BLaER1 treated with 17β-estradiol and CSF1 and Interleukin-3, amounts not matched to agents 10 nM and 100 nM (cell line): Measurements from ENCODE around the gene RNF144A.
"Not testable (repeated sequence)": the region's sequence is repeated elsewhere in the genome, so short reads cannot be mapped to it uniquely, and the experiment has no call there.

Experiments
- H3K27ac ChIP-seq, 11 experiments: shearing (Covaris generic); formaldehyde crosslinking; 2 replicates each; pipeline ENCODE4 v1.8.1; 2022
- H3K27me3 ChIP-seq, 11 experiments: shearing (Covaris generic); formaldehyde crosslinking; 2 replicates each; pipeline ENCODE4 v1.8.1; 2022
- H3K36me3 ChIP-seq, 11 experiments: shearing (Covaris generic); formaldehyde crosslinking; 2 replicates each; pipeline ENCODE4 v1.8.1; 2022
- H3K4me1 ChIP-seq, 10 experiments: shearing (Covaris generic); formaldehyde crosslinking; 2 replicates each; pipeline ENCODE4 v1.8.1; 2022
- H3K4me2 ChIP-seq, 11 experiments: shearing (Covaris generic); formaldehyde crosslinking; 2 replicates each; pipeline ENCODE4 v1.8.1; 2022
- H3K4me3 ChIP-seq, 10 experiments: shearing (Covaris generic); formaldehyde crosslinking; 2 replicates each; pipeline ENCODE4 v1.8.1; 2022
- H3K9ac ChIP-seq, 11 experiments: shearing (Covaris generic); formaldehyde crosslinking; 2 replicates each; pipeline ENCODE4 v1.8.1; 2022
- H3K9me3 ChIP-seq, 11 experiments: shearing (Covaris generic); formaldehyde crosslinking; replicated peaks in 1 of 11; 2 replicates each; pipeline ENCODE4 v1.8.1; 2022
- H4K20me1 ChIP-seq, 11 experiments: shearing (Covaris generic); formaldehyde crosslinking; 2 replicates each; pipeline ENCODE4 v1.8.1; 2022
- Cebpa-rat ChIP-seq, 11 experiments: shearing (Covaris generic); IDR thresholded peaks; 2 replicates each; pipeline ENCODE4 v1.8.1; 2022

RNF144A gene

GRCh38 chr2:6986912-6987361, 69.7 kb downstream of the RNF144A start:
- Histone ChIP-seq H3K4me2 (peak overlapping the region; percentile 9 to 71 (median 62); a peak in 21 of 22 replicates), H3K9ac (peak overlapping the region in 5 of 11 experiments; percentile 2 to 40 (median 14); a peak in 5 of 22 replicates), H4K20me1 (no peaks in the 10 kb centered on the region), H3K27me3 (no peaks in the 10 kb centered on the region), H3K4me1 (peaks cover 12 to 32% (median 19%) of the 10 kb centered on the region in 10 experiments), H3K9me3 (peaks cover 2 to 31% (median 13%) of the 10 kb centered on the region in 11 experiments), H3K4me3 (no peak overlapping the region), H3K36me3 (peaks cover 0 to 32% (median 16%) of the 10 kb centered on the region in 11 experiments; a peak in 16 of 22 replicates), H3K27ac (peak overlapping the region in 9 of 11 experiments; percentile 25 to 59 (median 50); a peak in 16 of 22 replicates)
- TF ChIP-seq Cebpa-rat (IDR thresholded peaks at IDR 0.05) = no peak

- Histone ChIP-seq H3K27me3 (no peaks in the 10 kb centered on the region), H3K4me2 (no peak overlapping the region), H3K27ac (no peak overlapping the region), H4K20me1 (no peaks in the 10 kb centered on the region), H3K4me1 (peaks cover 31 to 60% (median 53%) of the 10 kb centered on the region in 10 experiments), H3K36me3 (peaks cover 0 to 35% (median 23%) of the 10 kb centered on the region in 11 experiments; a peak in 16 of 22 replicates), H3K4me3 (no peak overlapping the region), H3K9me3 (peaks cover 0 to 29% (median 11%) of the 10 kb centered on the region in 11 experiments; a peak in 20 of 22 replicates), H3K9ac (no peak overlapping the region)
- TF ChIP-seq Cebpa-rat (IDR thresholded peaks at IDR 0.05) = no peak
These were observed 73.7 kb downstream of the RNF144A start for GRCh38 chr2:6990871-6991270.

- H3K4me3 ChIP-seq = no peak overlapping the region
- no peak for TF ChIP-seq Cebpa-rat (IDR thresholded peaks at IDR 0.05)
- no peak overlapping the region for H3K9ac ChIP-seq
- no peaks in the 10 kb centered on the region for H3K27me3 ChIP-seq
- peaks cover 0 to 35% (median 23%) of the 10 kb centered on the region in 11 experiments; a peak in 16 of 22 replicates for H3K36me3 ChIP-seq
- H3K9me3 ChIP-seq = peaks cover 0 to 29% (median 11%) of the 10 kb centered on the region in 11 experiments; a peak in 20 of 22 replicates
- peak overlapping the region in 9 of 11 experiments; percentile 57 to 88 (median 78); a peak in 18 of 22 replicates for H3K4me2 ChIP-seq
- H3K27ac ChIP-seq = peak overlapping the region in 2 of 11 experiments; percentile 19 to 47; a peak in 2 of 22 replicates
- no peaks in the 10 kb centered on the region for H4K20me1 ChIP-seq
- H3K4me1 ChIP-seq = peaks cover 19 to 49% (median 35%) of the 10 kb centered on the region in 10 experiments; a peak in 19 of 20 replicates
These were observed 75.6 kb downstream of the RNF144A start for GRCh38 chr2:6992794-6993228.

GRCh38 chr2:6993229-6993640, 76.0 kb downstream of the RNF144A start:
- no peaks in the 10 kb centered on the region for H3K27me3 ChIP-seq
- H3K27ac ChIP-seq = peak overlapping the region in 2 of 11 experiments; percentile 19 to 47; a peak in 2 of 22 replicates
- H3K36me3 ChIP-seq = peaks cover 0 to 35% (median 23%) of the 10 kb centered on the region in 11 experiments; a peak in 16 of 22 replicates
- peaks cover 19 to 51% (median 36%) of the 10 kb centered on the region in 10 experiments; a peak in 19 of 20 replicates for H3K4me1 ChIP-seq
- H4K20me1 ChIP-seq = no peaks in the 10 kb centered on the region
- peaks cover 0 to 29% (median 11%) of the 10 kb centered on the region in 11 experiments; a peak in 20 of 22 replicates for H3K9me3 ChIP-seq
- peak overlapping the region in 10 of 11 experiments; percentile 36 to 88 (median 76); a peak in 18 of 22 replicates for H3K4me2 ChIP-seq
- H3K9ac ChIP-seq = no peak overlapping the region
- no peak overlapping the region for H3K4me3 ChIP-seq
- no peak for TF ChIP-seq Cebpa-rat (IDR thresholded peaks at IDR 0.05)

GRCh38 chr2:6993936-6994335, 76.7 kb downstream of the RNF144A start:
- H4K20me1 ChIP-seq = no peaks in the 10 kb centered on the region
- H3K36me3 ChIP-seq = peaks cover 0 to 29% (median 20%) of the 10 kb centered on the region in 11 experiments; a peak in 16 of 22 replicates
- H3K27ac ChIP-seq = peak overlapping the region in 5 of 11 experiments; percentile 15 to 46 (median 30); a peak in 6 of 22 replicates
- H3K4me2 ChIP-seq = peak overlapping the region; percentile 24 to 88 (median 75); a peak in 20 of 22 replicates
- no peak for TF ChIP-seq Cebpa-rat (IDR thresholded peaks at IDR 0.05)
- H3K27me3 ChIP-seq = no peaks in the 10 kb centered on the region
- peaks cover 22 to 58% (median 43%) of the 10 kb centered on the region in 10 experiments for H3K4me1 ChIP-seq
- peaks cover 0 to 24% (median 11%) of the 10 kb centered on the region in 11 experiments; a peak in 20 of 22 replicates for H3K9me3 ChIP-seq
- H3K4me3 ChIP-seq = no peak overlapping the region
- H3K9ac ChIP-seq = peak overlapping the region in 3 of 11 experiments; percentile 29 to 53 (median 44); a peak in 3 of 22 replicates

- Histone ChIP-seq H3K9ac (peak overlapping the region in 5 of 11 experiments; percentile 24 to 53 (median 32); a peak in 8 of 22 replicates), H3K27me3 (no peaks in the 10 kb centered on the region), H3K4me3 (no peak overlapping the region), H3K9me3 (peaks cover 0 to 17% (median 10%) of the 10 kb centered on the region in 11 experiments; a peak in 20 of 22 replicates), H3K4me2 (peak overlapping the region in 10 of 11 experiments; percentile 28 to 88 (median 76); a peak in 19 of 22 replicates), H3K4me1 (peaks cover 29 to 65% (median 50%) of the 10 kb centered on the region in 10 experiments), H3K36me3 (peaks cover 0 to 23% (median 14%) of the 10 kb centered on the region in 11 experiments; a peak in 15 of 22 replicates), H3K27ac (peak overlapping the region in 6 of 11 experiments; percentile 15 to 46 (median 30); a peak in 8 of 22 replicates), H4K20me1 (no peaks in the 10 kb centered on the region)
- no peak for TF ChIP-seq Cebpa-rat (IDR thresholded peaks at IDR 0.05)
These were observed 77.4 kb downstream of the RNF144A start for GRCh38 chr2:6994536-6995128.

GRCh38 chr2:6995391-6996097, 78.3 kb downstream of the RNF144A start:
- Histone ChIP-seq H3K9me3 (peaks cover 0 to 10% (median 8%) of the 10 kb centered on the region in 11 experiments; a peak in 20 of 22 replicates), H3K4me2 (peak overlapping the region in 8 of 11 experiments; percentile 71 to 88 (median 78); a peak in 14 of 22 replicates), H3K4me3 (no peak overlapping the region), H3K4me1 (peaks cover 31 to 73% (median 59%) of the 10 kb centered on the region in 10 experiments), H3K36me3 (peaks cover 0 to 20% (median 10%) of the 10 kb centered on the region in 11 experiments; a peak in 14 of 22 replicates), H3K9ac (no peak overlapping the region), H4K20me1 (no peaks in the 10 kb centered on the region), H3K27ac (peak overlapping the region in 2 of 11 experiments; percentile 41 to 46; a peak in 2 of 22 replicates), H3K27me3 (no peaks in the 10 kb centered on the region)
- no peak for TF ChIP-seq Cebpa-rat (IDR thresholded peaks at IDR 0.05)

- Histone ChIP-seq H4K20me1 (no peaks in the 10 kb centered on the region), H3K4me2 (peak overlapping the region; percentile 53 to 82 (median 74)), H3K36me3 (no peaks in the 10 kb centered on the region; a peak in 1 of 22 replicates), H3K9ac (peak overlapping the region in 7 of 11 experiments; percentile 1 to 52 (median 29); a peak in 11 of 22 replicates), H3K4me3 (no peak overlapping the region), H3K27ac (peak overlapping the region in 8 of 11 experiments; percentile 4 to 61 (median 40); a peak in 14 of 22 replicates), H3K9me3 (no peaks in the 10 kb centered on the region), H3K4me1 (peaks cover 29 to 77% (median 60%) of the 10 kb centered on the region in 10 experiments), H3K27me3 (no peaks in the 10 kb centered on the region)
- TF ChIP-seq Cebpa-rat (IDR thresholded peaks at IDR 0.05) = no peak
These were observed 82.1 kb downstream of the RNF144A start for GRCh38 chr2:6999211-6999877.

- 0 out of 22 replicates have a peak overlapping the region, but pooled peaks of 1 of the 11 experiments have one; percentile 8 for H3K27ac ChIP-seq
- H3K36me3 ChIP-seq, H3K4me3 ChIP-seq, H3K27me3 ChIP-seq, H3K9ac ChIP-seq, H4K20me1 ChIP-seq, H3K9me3 ChIP-seq: not testable (repeated sequence)
- peak overlapping the region in 8 of 11 experiments; percentile 3 to 59 (median 36); a peak in 13 of 22 replicates for H3K4me2 ChIP-seq
- H3K4me1 ChIP-seq = peaks cover 39 to 80% (median 66%) of the 10 kb centered on the region in 10 experiments
These were observed 84.2 kb downstream of the RNF144A start for GRCh38 chr2:7001395-7001794.
